GM21576 (cell line): Measurements from ENCODE around the gene CDHR2.
"Not testable (repeated sequence)": the region's sequence is repeated elsewhere in the genome, so short reads cannot be mapped to it uniquely, and the experiment has no call there.

ENCODE experiments used
- ATAC-seq: cut with Tn5 transposase; IDR thresholded peaks from one replicate; pipeline ENCODE4 v1.9.1; 2021; ENCODE audit warnings: mild to moderate bottlenecking, moderate library complexity; ENCODE audit not compliant: unreplicated experiment

The CDHR2 gene

GRCh38 chr5:176561259-176561658 lies 12.1 kb downstream of the CDHR2 start:
- ATAC-seq = no peak

DNA sequence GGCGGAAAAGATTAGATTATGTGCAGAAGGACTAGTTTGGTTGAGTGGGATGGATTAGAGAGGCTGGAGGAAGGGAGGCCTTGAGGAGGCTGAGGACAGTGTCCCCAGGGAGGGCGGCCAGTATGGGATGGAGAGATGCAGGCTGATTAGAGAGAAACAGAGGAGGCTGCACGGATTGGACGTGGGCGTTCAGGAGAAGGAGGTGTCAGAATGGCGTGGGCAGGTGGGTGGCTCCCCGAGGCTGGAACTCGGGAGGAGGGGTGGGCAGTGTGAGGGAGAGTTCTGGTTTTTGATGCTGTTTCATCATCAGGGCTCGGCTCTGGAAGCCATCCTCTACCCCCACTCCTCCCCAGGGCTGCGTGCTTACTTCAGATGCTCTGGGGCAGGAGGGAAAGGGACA lies 13.0 kb downstream of the CDHR2 start:
- no peak for ATAC-seq

GRCh38 chr5:176564002-176564401 lies 14.9 kb downstream of the CDHR2 start:
- no peak for ATAC-seq

GRCh38 chr5:176565760-176566288 lies 16.7 kb downstream of the CDHR2 start:
- no peak for ATAC-seq

DNA sequence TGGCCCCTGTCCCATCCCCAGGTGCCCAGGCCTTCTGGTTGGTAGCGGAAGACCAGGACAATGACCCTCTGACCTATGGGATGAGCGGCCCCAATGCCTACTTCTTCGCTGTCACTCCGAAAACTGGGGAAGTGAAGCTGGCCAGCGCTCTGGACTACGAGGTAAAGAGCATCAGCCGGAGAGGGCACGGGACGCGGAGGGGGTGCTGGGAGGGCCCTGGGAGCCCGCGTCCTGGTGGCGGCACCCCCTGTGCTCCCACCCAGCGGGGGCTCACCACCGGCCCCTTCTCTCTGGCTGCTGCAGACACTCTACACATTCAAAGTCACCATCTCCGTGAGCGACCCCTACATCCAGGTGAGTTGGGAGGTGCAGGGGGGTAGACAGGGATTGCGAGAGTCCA lies 19.5 kb downstream of the CDHR2 start:
- no peak for ATAC-seq

DNA sequence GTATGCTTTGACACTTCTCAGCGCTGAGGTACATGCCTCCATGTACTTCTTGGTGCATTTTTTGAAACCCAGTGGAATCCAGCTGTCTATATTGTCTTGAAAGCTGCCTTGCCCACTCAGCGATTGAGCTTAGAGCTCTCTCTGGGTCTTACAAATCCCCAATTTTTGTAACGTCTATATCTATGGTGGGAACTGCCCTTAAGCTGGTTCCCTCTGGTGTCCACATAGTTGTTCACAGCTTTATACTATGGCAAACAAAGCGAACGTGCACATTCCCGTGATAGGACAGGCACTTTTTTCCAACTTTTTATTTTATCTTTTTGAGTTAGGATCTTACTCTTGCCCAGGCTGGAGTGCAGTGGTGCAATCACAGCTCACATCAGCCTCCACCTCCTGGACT lies 20.9 kb downstream of the CDHR2 start:
- ATAC-seq = no peak

- ATAC-seq = no peak
Observed at GRCh38 chr5:176573564-176574296, 24.6 kb downstream of the CDHR2 start.

- no peak for ATAC-seq
Observed at GRCh38 chr5:176574297-176574591, 25.1 kb downstream of the CDHR2 start.

DNA sequence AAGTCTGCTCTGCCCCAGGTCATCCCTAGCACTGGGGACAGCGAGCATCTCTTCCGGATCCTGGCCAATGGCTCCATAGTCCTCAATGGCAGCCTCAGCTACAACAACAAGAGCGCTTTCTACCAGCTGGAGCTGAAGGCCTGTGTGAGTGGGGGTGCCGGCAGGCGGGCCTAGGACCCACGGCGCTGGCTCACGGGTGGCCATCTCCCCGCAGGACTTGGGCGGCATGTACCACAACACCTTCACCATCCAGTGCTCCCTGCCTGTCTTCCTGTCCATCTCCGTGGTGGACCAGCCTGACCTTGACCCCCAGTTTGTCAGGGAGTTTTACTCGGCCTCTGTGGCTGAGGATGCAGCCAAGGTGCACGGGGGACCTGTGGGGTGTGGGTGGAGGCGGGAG lies 25.9 kb downstream of the CDHR2 start:
- no peak for ATAC-seq

- no peak for ATAC-seq
Observed at GRCh38 chr5:176575488-176576422, 26.6 kb downstream of the CDHR2 start.

DNA sequence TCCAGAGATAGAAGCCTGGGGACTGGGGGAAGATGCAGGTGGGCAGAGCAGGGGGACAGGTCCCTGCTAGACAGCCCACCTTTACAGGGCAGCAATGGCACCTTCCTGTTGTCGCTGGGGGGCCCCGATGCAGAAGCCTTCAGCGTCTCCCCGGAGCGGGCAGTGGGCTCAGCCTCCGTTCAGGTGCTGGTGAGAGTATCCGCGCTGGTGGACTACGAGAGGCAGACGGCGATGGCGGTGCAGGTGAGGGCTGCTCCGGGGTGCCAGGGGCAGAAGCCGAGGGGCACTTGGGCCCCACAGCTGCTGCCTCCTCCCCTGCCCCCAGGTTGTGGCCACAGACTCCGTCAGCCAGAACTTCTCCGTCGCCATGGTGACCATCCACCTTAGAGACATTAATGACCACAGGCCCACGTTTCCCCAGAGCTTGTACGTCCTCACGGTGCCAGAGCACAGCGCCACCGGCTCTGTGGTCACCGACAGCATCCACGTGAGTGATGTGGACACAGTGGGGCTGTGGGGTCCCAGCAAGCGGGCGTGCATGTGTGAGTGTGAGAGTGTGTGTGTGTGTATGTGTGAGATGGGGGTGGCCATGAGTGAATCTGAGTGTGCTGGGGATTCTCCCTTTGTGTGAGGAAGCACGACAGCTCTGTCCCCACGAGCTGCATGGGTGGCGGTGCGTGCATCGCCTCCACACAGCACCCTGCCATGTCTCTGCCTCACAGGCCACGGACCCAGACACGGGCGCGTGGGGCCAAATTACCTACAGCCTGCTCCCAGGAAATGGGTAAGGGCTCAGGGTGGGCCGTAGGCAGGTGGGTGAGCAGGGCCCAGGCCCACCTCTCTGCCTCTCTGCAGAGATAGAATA lies 28.4 kb downstream of the CDHR2 start:
- no peak for ATAC-seq

DNA sequence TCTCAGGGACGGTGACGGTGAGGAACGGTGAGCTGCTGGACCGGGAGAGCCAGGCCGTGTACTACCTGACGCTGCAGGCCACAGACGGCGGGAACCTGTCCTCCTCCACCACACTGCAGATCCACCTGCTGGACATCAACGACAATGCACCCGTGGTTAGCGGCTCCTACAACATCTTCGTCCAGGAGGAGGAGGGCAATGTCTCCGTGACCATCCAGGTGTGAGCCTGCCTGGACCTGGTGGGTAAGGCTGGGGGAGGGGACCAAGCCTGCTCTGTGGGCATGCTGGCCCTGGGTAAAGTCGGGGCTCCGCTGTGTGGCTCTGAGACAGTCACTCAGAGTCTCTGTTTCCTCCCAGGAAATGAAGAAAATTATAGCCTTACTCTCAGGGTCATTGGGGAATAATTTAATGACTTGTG lies 29.3 kb downstream of the CDHR2 start:
- no peak for ATAC-seq

DNA sequence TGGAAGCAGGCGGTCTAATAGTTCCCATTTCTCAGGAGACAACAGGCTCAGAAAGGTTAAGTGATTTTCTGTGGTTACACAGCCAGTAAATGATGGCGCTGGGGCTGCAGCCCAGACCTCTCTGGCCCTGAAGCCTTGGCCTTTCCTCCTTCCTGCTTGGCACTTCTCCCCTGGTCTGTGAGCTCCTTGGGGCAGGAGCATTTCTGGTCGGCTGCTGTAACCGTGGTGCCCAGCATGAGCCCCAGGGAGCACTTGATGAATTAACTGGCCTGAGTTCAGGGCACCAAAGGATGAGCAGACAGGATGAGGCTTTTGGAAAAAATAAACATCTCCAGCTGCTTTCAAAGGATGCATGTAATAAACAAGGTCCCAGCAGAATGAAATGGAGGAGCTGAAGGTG lies 30.2 kb downstream of the CDHR2 start:
- no peak for ATAC-seq

GRCh38 chr5:176581361-176581760 lies 32.2 kb downstream of the CDHR2 start:
- no peak for ATAC-seq

DNA sequence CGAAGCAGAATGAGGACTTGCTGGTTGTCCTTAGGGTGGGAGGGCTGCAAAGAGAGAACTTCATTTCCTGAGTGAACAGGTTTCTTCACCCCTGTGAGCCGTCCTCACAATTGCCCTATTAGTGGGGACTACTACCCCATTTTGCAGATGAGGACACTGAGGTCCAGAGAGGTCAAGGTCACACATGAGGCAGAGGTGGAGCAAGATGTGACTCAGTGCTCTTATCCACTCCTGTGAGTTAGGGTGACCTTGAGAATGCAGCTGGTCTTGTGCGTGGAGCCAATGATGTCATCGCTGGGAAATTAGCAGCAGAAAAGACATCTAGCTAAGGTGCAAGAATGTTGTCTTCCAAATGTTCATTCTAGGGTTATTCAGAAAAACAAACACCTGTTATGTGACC lies 33.9 kb downstream of the CDHR2 start:
- no peak for ATAC-seq

DNA sequence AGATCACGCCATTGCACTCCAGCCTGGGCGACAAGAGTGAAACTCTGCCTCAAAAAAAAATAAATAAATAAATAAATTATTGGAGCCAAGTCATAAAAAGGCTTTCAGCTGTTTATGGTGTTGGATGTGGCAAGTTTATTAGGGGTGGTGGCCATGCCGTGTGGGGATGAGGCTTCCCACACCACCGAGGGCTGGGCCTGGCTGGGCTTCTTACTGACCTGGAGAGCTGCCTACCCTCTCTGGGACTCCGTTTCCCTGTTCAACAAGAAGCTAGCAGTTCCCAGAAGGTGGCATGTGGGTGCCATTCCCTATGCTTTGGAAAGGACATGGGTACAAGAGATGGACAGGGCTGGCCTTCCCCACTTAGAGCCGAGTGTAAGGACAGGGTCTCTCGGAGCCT lies 38.3 kb downstream of the CDHR2 start:
- ATAC-seq = no peak

GRCh38 chr5:176588297-176588696 lies 39.2 kb downstream of the CDHR2 start:
- ATAC-seq = no peak

DNA sequence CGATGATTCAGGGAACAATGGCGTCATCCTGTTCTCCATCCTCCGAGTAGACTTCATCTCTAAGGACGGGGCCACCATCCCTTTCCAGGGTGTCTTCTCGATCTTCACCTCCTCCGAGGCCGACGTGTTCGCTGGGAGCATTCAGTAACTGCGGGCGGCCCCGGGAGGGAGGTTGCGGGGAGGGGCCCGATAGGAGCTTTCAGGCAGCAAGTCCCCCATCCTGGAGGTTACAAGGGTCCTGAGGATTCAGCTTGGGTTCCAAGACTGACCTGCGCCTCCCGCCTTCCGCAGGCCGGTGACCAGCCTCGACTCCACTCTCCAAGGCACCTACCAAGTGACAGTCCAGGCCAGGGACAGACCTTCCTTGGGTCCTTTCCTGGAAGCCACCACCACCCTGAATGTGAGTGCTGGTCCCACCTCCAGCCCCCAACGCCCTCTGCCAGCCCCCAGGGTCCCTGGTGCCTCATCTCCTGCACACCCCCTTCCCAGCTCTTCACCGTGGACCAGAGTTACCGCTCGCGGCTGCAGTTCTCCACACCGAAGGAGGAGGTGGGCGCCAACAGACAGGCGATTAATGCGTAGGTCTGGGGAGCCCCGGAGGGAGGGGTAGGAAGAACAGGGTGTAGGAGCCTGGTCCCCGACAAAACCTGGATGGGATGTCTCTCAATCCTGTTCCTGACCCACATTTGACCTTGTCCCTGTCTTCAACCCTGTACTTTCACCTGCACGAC lies 40.1 kb downstream of the CDHR2 start:
- no peak for ATAC-seq

DNA sequence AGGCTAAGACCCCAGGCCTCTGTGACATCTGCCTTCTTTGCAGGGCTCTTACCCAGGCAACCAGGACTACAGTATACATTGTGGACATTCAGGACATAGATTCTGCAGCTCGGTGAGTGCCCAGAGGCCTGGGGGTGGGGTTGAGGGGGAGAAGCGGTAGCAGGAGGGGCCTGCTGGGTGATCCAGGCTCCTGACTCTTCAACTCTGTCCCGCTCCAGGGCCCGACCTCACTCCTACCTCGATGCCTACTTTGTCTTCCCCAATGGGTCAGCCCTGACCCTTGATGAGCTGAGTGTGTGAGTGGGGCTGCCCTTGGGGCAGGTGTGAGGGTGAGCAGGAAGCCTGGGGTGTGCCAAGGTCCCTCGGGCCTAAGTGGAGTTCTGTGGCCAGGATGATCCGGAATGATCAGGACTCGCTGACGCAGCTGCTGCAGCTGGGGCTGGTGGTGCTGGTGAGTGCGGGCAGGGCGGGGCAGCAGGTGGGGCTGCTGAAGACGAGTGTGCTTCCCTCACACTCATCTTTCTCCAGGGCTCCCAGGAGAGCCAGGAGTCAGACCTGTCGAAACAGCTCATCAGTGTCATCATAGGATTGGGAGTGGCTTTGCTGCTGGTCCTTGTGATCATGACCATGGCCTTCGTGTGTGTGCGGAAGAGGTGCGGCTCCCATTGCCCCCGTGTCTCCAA lies 41.0 kb downstream of the CDHR2 start:
- no peak for ATAC-seq

GRCh38 chr5:176591667-176592066 lies 42.5 kb downstream of the CDHR2 start:
- not testable (repeated sequence) for ATAC-seq
